Progenitor cell of endocrine pancreas (in vitro differentiated cells): ENCODE measurements around the gene SYDE2. TPM values are rescaled to one million over a fixed set of nuclear protein-coding genes. Genes with fewer than 3 reads are reported as not detected.

Experiments used
- DNase-seq: peaks from one replicate; pipeline ENCODE4 v3.0.0; 2021; ENCODE audit warnings: low spot score; ENCODE audit not compliant: unreplicated experiment
- H3K27ac Mint-ChIP-seq: 2 replicates; pipeline ENCODE4 v1.8.0; 2021; ENCODE audit warnings: mild to moderate bottlenecking, moderate library complexity, mixed read lengths
- H3K27me3 Mint-ChIP-seq: 2 replicates; pipeline ENCODE4 v1.8.0; 2021; ENCODE audit warnings: mixed read lengths
- H3K36me3 Mint-ChIP-seq: 2 replicates; pipeline ENCODE4 v1.8.0; 2022; ENCODE audit warnings: mixed read lengths; ENCODE audit not compliant: insufficient read depth
- H3K4me1 Mint-ChIP-seq: 2 replicates; pipeline ENCODE4 v1.8.0; 2021; ENCODE audit warnings: low read depth, mixed read lengths
- H3K4me3 Mint-ChIP-seq: 2 replicates; pipeline ENCODE4 v1.8.0; 2021; ENCODE audit warnings: low read depth, mild to moderate bottlenecking, moderate library complexity, mixed read lengths
- H3K9me3 Mint-ChIP-seq: 2 replicates; pipeline ENCODE4 v1.8.0; 2021; ENCODE audit warnings: low read depth, mixed read lengths
- CTCF ChIP-seq: fragments of 200-600 bp; sonication (generic); IDR thresholded peaks from one replicate; pipeline ENCODE4 v1.5.0; 2021; ENCODE audit warnings: antibody characterized with exemption, mild to moderate bottlenecking; ENCODE audit not compliant: unreplicated experiment
- total RNA-seq: library from RNA; stranded (reverse); gene quantifications from 2 replicates; pipeline ENCODE4 v1.2.1, GENCODE V29; 2021

The SYDE2 gene
- total RNA-seq, 1 donor from 2014 or later = 24.2 TPM

GRCh38 chr1:85179522-85179921 lies 21.3 kb downstream of the SYDE2 start:
- Mint-ChIP-seq H3K4me3 (no peak overlapping the region), H3K27ac (no peak overlapping the region), H3K4me1 (no peaks in the 10 kb centered on the region), H3K27me3 (no peaks in the 10 kb centered on the region), H3K36me3 (peaks cover 26% of the 10 kb centered on the region), H3K9me3 (no peaks in the 10 kb centered on the region)
- TF ChIP-seq CTCF = no peak
- DNase-seq = no peak

GRCh38 chr1:85178396-85178795 lies 22.4 kb downstream of the SYDE2 start:
- Mint-ChIP-seq H3K27me3 (no peaks in the 10 kb centered on the region), H3K36me3 (peaks cover 28% of the 10 kb centered on the region), H3K4me1 (peaks cover 3% of the 10 kb centered on the region), H3K27ac (no peak overlapping the region), H3K4me3 (no peak overlapping the region), H3K9me3 (no peaks in the 10 kb centered on the region)
- TF ChIP-seq CTCF = no peak
- DNase-seq = no peak

- peaks cover 21% of the 10 kb centered on the region for H3K4me1 Mint-ChIP-seq
- peaks cover 15% of the 10 kb centered on the region for H3K36me3 Mint-ChIP-seq
- no peaks in the 10 kb centered on the region for H3K27me3 Mint-ChIP-seq
- no peaks in the 10 kb centered on the region for H3K9me3 Mint-ChIP-seq
- no peak overlapping the region for H3K4me3 Mint-ChIP-seq
- DNase-seq = no peak
- H3K27ac Mint-ChIP-seq = no peak overlapping the region
- no peak for TF ChIP-seq CTCF
Observed at GRCh38 chr1:85174503-85174902, 26.3 kb downstream of the SYDE2 start.

- H3K36me3 Mint-ChIP-seq = peaks cover 15% of the 10 kb centered on the region
Observed at GRCh38 chr1:85172684-85173337, 28.0 kb downstream of the SYDE2 start.

GRCh38 chr1:85171721-85172120 lies 29.1 kb downstream of the SYDE2 start:
- no peak for TF ChIP-seq CTCF
- Mint-ChIP-seq H3K27ac (no peak overlapping the region), H3K4me1 (peaks cover 23% of the 10 kb centered on the region), H3K36me3 (peaks cover 8% of the 10 kb centered on the region), H3K27me3 (no peaks in the 10 kb centered on the region), H3K4me3 (no peak overlapping the region), H3K9me3 (no peaks in the 10 kb centered on the region)
- no peak for DNase-seq

More at GRCh38 chr1:85172684-85173337, 28.0 kb downstream of the SYDE2 start:
- Mint-ChIP-seq H3K27me3 (no peaks in the 10 kb centered on the region), H3K27ac (no peak overlapping the region), H3K4me1 (peaks cover 23% of the 10 kb centered on the region), H3K4me3 (no peak overlapping the region), H3K9me3 (no peaks in the 10 kb centered on the region)
- TF ChIP-seq CTCF = no peak
- no peak for DNase-seq
